ENCODE results near the gene PHF23. TPM values are rescaled to one million over a fixed set of nuclear protein-coding genes. Genes with fewer than 3 reads are reported as not detected.
A peak's percentile ranks its signal among the peaks of the same experiment; 100 is the strongest.

PHF23 gene
- total RNA-seq, 1 experiment from 2014 or later, result 85.1 TPM

DNA sequence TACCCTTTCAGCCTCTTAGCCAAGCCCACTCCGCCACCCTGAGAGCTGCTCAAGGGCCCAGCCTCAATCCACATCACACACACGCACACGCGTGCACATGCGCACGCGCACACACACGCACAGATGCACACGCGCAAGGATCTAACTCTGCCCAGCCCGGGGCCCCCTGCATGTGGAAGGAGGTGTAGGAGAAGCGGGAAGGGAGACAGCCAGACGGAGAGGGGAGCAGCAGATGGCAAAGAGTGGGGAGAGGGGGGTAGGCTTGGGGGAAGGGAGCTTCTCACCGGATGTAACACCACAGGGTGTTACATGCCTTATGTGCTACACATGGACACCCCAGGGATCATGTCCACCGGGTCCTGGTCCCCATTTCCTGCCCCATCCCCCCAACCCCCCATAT lies 34.9 kb downstream of the PHF23 start:
- POLR2A ChIA-PET (ENCODE audit: low non-redundant PET), result no interaction called here
- intact Hi-C loops (cut with micrococcal nuclease; ENCODE audit: unreplicated experiment), result no loop called here
- BruUV-seq (replicated peaks), result no TSS peak
- peak overlapping the region; percentile 49 for H3K4me3 ChIP-seq (ENCODE audit: low read depth, low read length, poor library complexity, severe bottlenecking)
- no peaks in the 10 kb centered on the region for H3K27me3 ChIP-seq (replicated peaks; ENCODE audit: insufficient read depth, low read depth, low read length, poor library complexity)
- CTCF ChIA-PET, result interaction anchor here (0.8 kb wide), 1 partner anchor 10 kb away, joined by 7 read pairs; no protein-coding TSS in a partner anchor
- peaks cover 30% of the 10 kb centered on the region for H3K36me3 ChIP-seq (ENCODE audit: insufficient read depth, low read length, poor library complexity, severe bottlenecking)
- no peaks in the 10 kb centered on the region for H3K9me3 ChIP-seq (ENCODE audit: low read depth, low read length, poor library complexity, severe bottlenecking)
- peak overlapping the region; percentile 77 for H3K27ac ChIP-seq (ENCODE audit: low read depth, low read length, poor library complexity, severe bottlenecking)
- no peak for TF ChIP-seq EZH2 (IDR thresholded peaks at IDR 0.05; ENCODE audit: borderline replicate concordance, low read depth, low read length, poor library complexity, severe bottlenecking)
- TF ChIP-seq, protein P1, sequence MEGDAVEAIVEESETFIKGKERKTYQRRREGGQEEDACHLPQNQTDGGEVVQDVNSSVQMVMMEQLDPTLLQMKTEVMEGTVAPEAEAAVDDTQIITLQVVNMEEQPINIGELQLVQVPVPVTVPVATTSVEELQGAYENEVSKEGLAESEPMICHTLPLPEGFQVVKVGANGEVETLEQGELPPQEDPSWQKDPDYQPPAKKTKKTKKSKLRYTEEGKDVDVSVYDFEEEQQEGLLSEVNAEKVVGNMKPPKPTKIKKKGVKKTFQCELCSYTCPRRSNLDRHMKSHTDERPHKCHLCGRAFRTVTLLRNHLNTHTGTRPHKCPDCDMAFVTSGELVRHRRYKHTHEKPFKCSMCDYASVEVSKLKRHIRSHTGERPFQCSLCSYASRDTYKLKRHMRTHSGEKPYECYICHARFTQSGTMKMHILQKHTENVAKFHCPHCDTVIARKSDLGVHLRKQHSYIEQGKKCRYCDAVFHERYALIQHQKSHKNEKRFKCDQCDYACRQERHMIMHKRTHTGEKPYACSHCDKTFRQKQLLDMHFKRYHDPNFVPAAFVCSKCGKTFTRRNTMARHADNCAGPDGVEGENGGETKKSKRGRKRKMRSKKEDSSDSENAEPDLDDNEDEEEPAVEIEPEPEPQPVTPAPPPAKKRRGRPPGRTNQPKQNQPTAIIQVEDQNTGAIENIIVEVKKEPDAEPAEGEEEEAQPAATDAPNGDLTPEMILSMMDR (conservative IDR thresholded peaks at IDR 0.05; ENCODE audit: low read depth, low read length), result no peak
- peak; percentile 73 for DNase-seq (ENCODE audit: low spot score)
- H3K4me1 ChIP-seq (ENCODE audit: insufficient read depth, low read length, poor library complexity, severe bottlenecking), result peaks cover 40% of the 10 kb centered on the region

DNA sequence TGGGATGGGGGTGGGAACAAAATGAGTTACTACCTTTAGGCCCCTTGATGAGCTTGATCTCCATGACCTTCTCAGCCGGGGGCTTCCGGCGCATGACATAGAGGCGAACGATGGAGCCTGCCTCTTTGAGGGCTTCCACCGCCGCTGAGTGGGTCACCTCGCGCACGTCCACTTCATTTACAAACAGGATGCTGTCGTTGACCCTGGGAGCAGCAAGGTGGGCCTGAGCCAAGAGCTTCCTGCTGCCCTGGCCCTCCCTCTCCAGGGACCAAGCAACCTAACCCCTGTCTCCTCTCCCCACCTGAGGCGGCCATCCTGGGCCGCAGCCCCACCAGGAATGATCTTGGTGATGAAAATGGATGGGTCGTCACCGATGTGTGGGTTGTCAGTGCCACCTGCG lies 35.9 kb downstream of the PHF23 start:
- peaks cover 32% of the 10 kb centered on the region for H3K4me1 ChIP-seq (ENCODE audit: insufficient read depth, low read length, poor library complexity, severe bottlenecking)
- H3K36me3 ChIP-seq (ENCODE audit: insufficient read depth, low read length, poor library complexity, severe bottlenecking), result peaks cover 30% of the 10 kb centered on the region
- no peaks in the 10 kb centered on the region for H3K9me3 ChIP-seq (ENCODE audit: low read depth, low read length, poor library complexity, severe bottlenecking)
- intact Hi-C loops (cut with micrococcal nuclease; ENCODE audit: unreplicated experiment), result no loop called here
- CTCF ChIA-PET, result no interaction called here
- POLR2A ChIA-PET (ENCODE audit: low non-redundant PET), result no interaction called here
- no peak overlapping the region for H3K4me3 ChIP-seq (ENCODE audit: low read depth, low read length, poor library complexity, severe bottlenecking)
- BruUV-seq (replicated peaks), result no TSS peak
- H3K27ac ChIP-seq (ENCODE audit: low read depth, low read length, poor library complexity, severe bottlenecking), result peak overlapping the region; percentile 77
- no peak for DNase-seq (ENCODE audit: low spot score)
- H3K27me3 ChIP-seq (replicated peaks; ENCODE audit: insufficient read depth, low read depth, low read length, poor library complexity), result no peaks in the 10 kb centered on the region
- TF ChIP-seq, protein P1 (conservative IDR thresholded peaks at IDR 0.05; ENCODE audit: low read depth, low read length), result no peak
- TF ChIP-seq EZH2 (IDR thresholded peaks at IDR 0.05; ENCODE audit: borderline replicate concordance, low read depth, low read length, poor library complexity, severe bottlenecking), result no peak

GRCh38 chr17:7196651-7197401 lies 42.4 kb downstream of the PHF23 start:
- no TSS peak for BruUV-seq (replicated peaks)
- H3K36me3 ChIP-seq (ENCODE audit: insufficient read depth, low read length, poor library complexity, severe bottlenecking), result peaks cover 59% of the 10 kb centered on the region
- no peak for DNase-seq (ENCODE audit: low spot score)
- no peaks in the 10 kb centered on the region for H3K27me3 ChIP-seq (replicated peaks; ENCODE audit: insufficient read depth, low read depth, low read length, poor library complexity)
- POLR2A ChIA-PET (ENCODE audit: low non-redundant PET), result no interaction called here
- no peak overlapping the region for H3K4me3 ChIP-seq (ENCODE audit: low read depth, low read length, poor library complexity, severe bottlenecking)
- intact Hi-C loops (cut with micrococcal nuclease; ENCODE audit: unreplicated experiment), result no loop called here
- H3K27ac ChIP-seq (ENCODE audit: low read depth, low read length, poor library complexity, severe bottlenecking), result no peak overlapping the region
- no peak for TF ChIP-seq EZH2 (IDR thresholded peaks at IDR 0.05; ENCODE audit: borderline replicate concordance, low read depth, low read length, poor library complexity, severe bottlenecking)
- TF ChIP-seq, protein P1 (conservative IDR thresholded peaks at IDR 0.05; ENCODE audit: low read depth, low read length), result no peak
- no peaks in the 10 kb centered on the region for H3K4me1 ChIP-seq (ENCODE audit: insufficient read depth, low read length, poor library complexity, severe bottlenecking)
- CTCF ChIA-PET, result no interaction called here
- H3K9me3 ChIP-seq (ENCODE audit: low read depth, low read length, poor library complexity, severe bottlenecking), result no peaks in the 10 kb centered on the region

Measured in A673 (cell line).